HUES6 (cell line): ENCODE measurements around the gene C1orf226.

Experiments used
- H3K27ac ChIP-seq: 2 replicates; pipeline ENCODE4 v1.7.0; 2013; ENCODE audit warnings: low read depth, mild to moderate bottlenecking, low read length, inconsistent platforms
- H3K27me3 ChIP-seq: 2 replicates; pipeline ENCODE4 v1.6.1; 2013; ENCODE audit warnings: low read length; ENCODE audit not compliant: control insufficient read depth, insufficient read depth
- H3K36me3 ChIP-seq: 2 replicates; pipeline ENCODE4 v1.6.1; 2013; ENCODE audit warnings: low read length; ENCODE audit not compliant: control insufficient read depth, insufficient read depth
- H3K4me1 ChIP-seq: 2 replicates; pipeline ENCODE4 v1.6.1; 2013; ENCODE audit warnings: low read length; ENCODE audit not compliant: control insufficient read depth, insufficient read depth
- H3K4me3 ChIP-seq: 2 replicates; pipeline ENCODE4 v1.5.1; 2013; ENCODE audit warnings: low read depth, low read length
- H3K9ac ChIP-seq: one replicate; pipeline ENCODE4 v1.6.1; 2013; ENCODE audit warnings: mild to moderate bottlenecking, low read length
- H3K9me3 ChIP-seq: 2 replicates; pipeline ENCODE4 v1.6.1; 2013; ENCODE audit warnings: low read depth, low read length; ENCODE audit not compliant: control insufficient read depth, insufficient read depth

The C1orf226 gene

DNA sequence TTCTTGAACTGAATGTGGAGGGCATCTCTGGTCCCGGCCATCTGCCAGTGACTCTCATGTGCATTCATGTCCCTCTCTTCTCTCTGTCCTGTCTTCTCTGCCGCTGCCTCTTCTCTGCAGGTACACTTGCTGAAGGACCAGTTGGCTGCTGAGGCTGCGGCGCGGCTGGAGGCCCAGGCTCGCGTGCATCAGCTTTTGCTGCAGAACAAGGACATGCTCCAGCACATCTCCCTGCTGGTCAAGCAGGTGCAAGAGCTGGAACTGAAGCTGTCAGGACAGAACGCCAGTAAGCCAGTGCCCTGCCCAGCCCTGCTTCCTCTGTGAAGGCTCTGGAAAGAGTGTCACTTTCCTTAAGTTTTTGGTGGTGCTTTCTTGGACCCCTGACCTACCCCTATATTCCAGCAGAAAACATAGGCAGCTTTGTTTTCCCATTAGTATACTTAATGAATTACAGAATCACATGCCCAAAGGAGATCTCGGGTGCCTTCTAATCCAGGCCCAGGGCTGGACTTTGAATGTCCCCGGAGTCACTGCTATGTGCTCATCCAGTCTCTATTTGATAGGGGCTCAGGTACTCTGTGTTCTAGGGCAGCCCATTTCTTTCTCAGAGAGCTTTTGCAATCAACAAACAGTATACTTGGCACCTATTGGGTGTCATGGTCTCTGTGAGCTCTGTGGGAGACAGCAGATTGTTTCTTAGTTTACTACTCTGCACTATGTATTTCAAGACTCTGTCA lies 16.1 kb upstream of the C1orf226 start:
- H3K4me3 ChIP-seq: no peak overlapping the region

DNA sequence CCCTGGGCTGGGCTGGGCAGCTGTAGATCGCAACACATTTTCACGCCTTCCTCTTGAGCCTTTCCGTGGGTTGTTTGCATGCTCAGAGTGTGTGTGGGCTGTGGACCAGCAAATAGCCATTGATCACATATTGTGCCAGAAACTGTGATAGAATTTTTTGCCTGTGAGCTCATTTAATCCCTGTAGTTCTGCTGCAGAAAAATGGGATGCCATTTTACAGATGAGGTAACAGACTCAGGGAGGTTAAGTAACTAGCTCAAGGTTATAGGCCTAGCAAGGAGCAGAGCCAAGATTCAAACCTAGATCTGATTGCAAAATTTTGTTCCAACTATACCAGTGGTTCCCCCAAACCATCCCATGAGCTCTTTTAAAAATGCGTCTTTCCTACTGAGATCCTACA lies 15.4 kb upstream of the C1orf226 start:
- Histone ChIP-seq H3K4me3 (no peak overlapping the region), H3K9me3 (no peaks in the 10 kb centered on the region), H3K36me3 (peaks cover 13% of the 10 kb centered on the region; the same call in 1 of the 2 replicates), H3K27ac (no peak overlapping the region), H3K4me1 (no peaks in the 10 kb centered on the region), H3K27me3 (no peaks in the 10 kb centered on the region), H3K9ac (no peak overlapping the region)

More for the DNA sequence above, 16.1 kb upstream of the C1orf226 start:
- no peak overlapping the region for H3K27ac ChIP-seq
- H3K36me3 ChIP-seq: peaks cover 13% of the 10 kb centered on the region; the same call in 1 of the 2 replicates
- H3K9ac ChIP-seq: no peak overlapping the region
- H3K4me1 ChIP-seq: no peaks in the 10 kb centered on the region
- H3K9me3 ChIP-seq: no peaks in the 10 kb centered on the region
- no peaks in the 10 kb centered on the region for H3K27me3 ChIP-seq

DNA sequence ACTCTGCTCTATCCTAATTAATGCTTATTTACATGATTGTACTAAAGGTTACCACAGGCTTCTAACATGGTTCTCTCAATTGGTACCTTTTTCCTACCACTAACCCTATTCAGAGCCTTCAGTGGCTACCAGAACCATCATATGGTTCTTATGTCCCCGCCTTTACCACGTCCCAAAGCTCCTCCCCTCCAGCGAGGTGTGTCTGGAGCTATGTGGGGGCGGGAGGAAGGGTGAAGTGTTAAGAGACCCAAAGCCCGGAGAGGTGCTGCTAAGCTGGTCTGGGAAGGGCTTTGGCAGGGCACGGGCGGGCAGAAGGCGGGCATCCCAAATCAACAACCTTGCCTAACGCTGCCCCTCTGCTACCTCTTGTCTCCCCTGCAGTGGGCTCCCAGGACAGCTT lies 14.9 kb upstream of the C1orf226 start:
- no peaks in the 10 kb centered on the region for H3K9me3 ChIP-seq
- H3K36me3 ChIP-seq: peaks cover 13% of the 10 kb centered on the region; the same call in 1 of the 2 replicates
- H3K9ac ChIP-seq: no peak overlapping the region
- no peaks in the 10 kb centered on the region for H3K4me1 ChIP-seq
- no peak overlapping the region for H3K27ac ChIP-seq
- H3K4me3 ChIP-seq: no peak overlapping the region
- H3K27me3 ChIP-seq: no peaks in the 10 kb centered on the region

DNA sequence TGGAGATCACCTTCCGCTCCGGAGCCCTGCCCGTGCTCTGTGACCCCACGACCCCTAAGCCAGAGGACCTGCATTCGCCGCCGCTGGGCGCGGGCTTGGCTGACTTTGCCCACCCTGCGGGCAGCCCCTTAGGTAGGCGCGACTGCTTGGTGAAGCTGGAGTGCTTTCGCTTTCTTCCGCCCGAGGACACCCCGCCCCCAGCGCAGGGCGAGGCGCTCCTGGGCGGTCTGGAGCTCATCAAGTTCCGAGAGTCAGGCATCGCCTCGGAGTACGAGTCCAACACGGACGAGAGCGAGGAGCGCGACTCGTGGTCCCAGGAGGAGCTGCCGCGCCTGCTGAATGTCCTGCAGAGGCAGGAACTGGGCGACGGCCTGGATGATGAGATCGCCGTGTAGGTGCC lies 14.5 kb upstream of the C1orf226 start:
- no peak overlapping the region for H3K4me3 ChIP-seq
- H3K36me3 ChIP-seq: peaks cover 13% of the 10 kb centered on the region; the same call in 1 of the 2 replicates
- no peak overlapping the region for H3K27ac ChIP-seq
- H3K9me3 ChIP-seq: no peaks in the 10 kb centered on the region
- no peaks in the 10 kb centered on the region for H3K27me3 ChIP-seq
- no peak overlapping the region for H3K9ac ChIP-seq
- no peaks in the 10 kb centered on the region for H3K4me1 ChIP-seq

DNA sequence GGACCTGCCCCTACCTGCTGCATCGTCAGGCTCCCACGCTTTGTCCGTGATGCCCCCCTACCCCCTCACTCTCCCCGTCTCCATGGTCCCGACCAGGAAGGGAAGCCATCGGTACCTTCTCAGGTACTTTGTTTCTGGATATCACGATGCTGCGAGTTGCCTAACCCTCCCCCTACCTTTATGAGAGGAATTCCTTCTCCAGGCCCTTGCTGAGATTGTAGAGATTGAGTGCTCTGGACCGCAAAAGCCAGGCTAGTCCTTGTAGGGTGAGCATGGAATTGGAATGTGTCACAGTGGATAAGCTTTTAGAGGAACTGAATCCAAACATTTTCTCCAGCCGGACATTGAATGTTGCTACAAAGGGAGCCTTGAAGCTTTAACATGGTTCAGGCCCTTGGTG lies 13.8 kb upstream of the C1orf226 start:
- Histone ChIP-seq H3K4me1 (no peaks in the 10 kb centered on the region), H3K36me3 (peaks cover 13% of the 10 kb centered on the region; the same call in 1 of the 2 replicates), H3K9me3 (no peaks in the 10 kb centered on the region), H3K9ac (no peak overlapping the region), H3K27me3 (no peaks in the 10 kb centered on the region), H3K4me3 (no peak overlapping the region), H3K27ac (no peak overlapping the region)

DNA sequence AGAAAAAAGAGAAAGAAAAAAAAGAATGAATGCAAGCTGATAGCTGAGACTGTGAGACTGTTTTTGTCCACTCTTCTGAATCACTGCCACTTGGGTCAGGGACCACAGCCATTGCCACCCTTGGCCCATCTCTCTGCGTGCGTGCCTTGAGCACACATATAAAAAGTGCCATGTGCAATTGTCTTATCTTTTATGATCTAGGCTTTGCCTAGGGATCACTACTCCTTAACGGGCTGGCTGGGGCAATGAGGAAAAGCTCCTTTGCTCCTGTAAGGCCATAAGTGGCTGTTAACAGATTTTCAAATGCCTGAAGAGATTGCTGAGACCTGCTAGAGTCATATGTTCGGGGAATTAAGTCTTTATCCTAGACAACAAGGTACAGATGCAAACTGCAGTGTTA lies 13.1 kb upstream of the C1orf226 start:
- Histone ChIP-seq H3K36me3 (peaks cover 13% of the 10 kb centered on the region; the same call in 1 of the 2 replicates), H3K27me3 (no peaks in the 10 kb centered on the region), H3K27ac (no peak overlapping the region), H3K4me3 (no peak overlapping the region), H3K9me3 (no peaks in the 10 kb centered on the region), H3K4me1 (no peaks in the 10 kb centered on the region), H3K9ac (no peak overlapping the region)

DNA sequence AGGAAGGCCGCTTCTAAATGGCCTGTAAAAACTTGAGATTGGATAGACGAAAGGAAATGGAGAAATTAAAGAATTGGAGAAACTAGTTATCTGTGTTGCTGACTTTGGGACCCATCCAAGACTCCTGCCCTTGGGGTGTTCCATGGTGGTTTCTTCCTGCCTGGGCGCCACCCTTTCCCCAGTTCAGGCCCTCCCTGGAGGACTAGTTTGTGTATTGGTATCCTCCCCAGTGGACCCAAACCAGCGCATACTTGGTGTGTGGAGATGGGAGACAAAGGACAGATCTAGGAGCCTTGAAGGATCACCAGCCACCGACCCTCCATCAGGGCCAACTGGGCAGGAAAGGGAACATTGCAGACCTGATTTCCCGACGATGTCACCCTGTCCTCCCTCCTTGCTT lies 12.0 kb upstream of the C1orf226 start:
- no peaks in the 10 kb centered on the region for H3K27me3 ChIP-seq

DNA sequence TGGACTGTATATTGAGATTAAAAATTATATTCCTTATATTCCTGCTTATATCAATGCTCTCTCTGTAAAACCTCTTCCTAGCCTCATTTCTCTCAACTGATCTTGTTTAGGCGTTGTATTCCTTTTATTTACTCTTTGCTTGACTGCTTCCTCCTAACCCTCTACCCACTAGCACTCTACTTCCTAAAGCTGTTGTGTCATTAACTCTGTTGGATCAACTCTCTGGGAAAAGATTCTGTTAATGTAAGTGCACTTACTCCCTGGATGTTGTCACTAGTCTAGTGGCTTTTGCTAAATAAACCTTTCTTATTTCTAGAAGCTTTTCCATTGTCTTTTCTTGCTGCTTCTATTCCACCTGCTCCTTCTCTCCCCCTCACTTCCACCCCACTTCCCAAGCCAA lies 11.4 kb upstream of the C1orf226 start:
- Histone ChIP-seq H3K4me1 (no peaks in the 10 kb centered on the region), H3K4me3 (no peak overlapping the region), H3K27ac (no peak overlapping the region), H3K9me3 (no peaks in the 10 kb centered on the region), H3K27me3 (no peaks in the 10 kb centered on the region), H3K9ac (no peak overlapping the region), H3K36me3 (peaks cover 13% of the 10 kb centered on the region; the same call in 1 of the 2 replicates)

More for the DNA sequence above, 12.0 kb upstream of the C1orf226 start:
- H3K9ac ChIP-seq: no peak overlapping the region
- H3K27ac ChIP-seq: no peak overlapping the region
- H3K9me3 ChIP-seq: no peaks in the 10 kb centered on the region
- peaks cover 13% of the 10 kb centered on the region; the same call in 1 of the 2 replicates for H3K36me3 ChIP-seq
- H3K4me3 ChIP-seq: no peak overlapping the region
- H3K4me1 ChIP-seq: no peaks in the 10 kb centered on the region

DNA sequence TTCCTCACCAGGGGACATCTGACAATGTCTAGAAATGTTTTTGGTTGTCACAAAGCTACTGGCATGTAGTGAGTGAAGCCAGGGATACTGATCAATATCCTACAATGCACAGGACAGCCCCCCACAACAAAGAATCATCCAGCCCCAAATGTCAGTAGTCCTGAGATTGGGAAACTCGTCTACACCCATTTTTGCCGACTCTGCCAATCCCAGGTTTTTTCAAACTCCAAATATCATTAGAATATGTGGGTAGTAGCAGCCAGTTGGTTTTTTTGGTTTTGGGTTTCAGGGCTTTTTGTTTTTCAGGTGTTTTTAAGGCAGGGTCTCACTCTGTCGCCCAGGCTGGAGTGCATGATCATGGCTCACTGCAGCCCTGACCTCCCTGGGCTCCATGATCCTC lies 10.8 kb upstream of the C1orf226 start:
- no peaks in the 10 kb centered on the region for H3K4me1 ChIP-seq

DNA sequence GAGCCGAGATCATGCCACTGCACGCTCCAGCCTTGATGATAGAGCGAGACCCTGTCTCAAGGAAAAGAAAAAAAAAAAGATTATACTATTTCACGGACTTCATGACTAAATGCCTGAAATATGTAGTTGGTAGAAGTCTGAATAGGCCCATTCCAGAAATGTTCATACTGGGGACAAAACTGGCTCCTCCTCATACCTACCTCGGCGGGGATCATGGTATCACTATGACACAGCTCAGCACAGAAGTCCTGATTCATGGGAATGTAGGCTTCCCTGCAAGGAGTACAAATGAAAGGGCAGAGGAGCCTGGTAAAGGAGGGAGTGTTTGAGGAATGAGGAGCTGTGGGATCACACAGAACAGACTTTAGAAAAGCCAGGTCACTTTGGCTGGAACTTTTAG lies 9.9 kb upstream of the C1orf226 start:
- Histone ChIP-seq H3K4me3 (no peak overlapping the region), H3K27me3 (no peaks in the 10 kb centered on the region), H3K36me3 (peaks cover 13% of the 10 kb centered on the region; the same call in 1 of the 2 replicates), H3K27ac (no peak overlapping the region), H3K9ac (no peak overlapping the region), H3K4me1 (no peaks in the 10 kb centered on the region), H3K9me3 (no peaks in the 10 kb centered on the region)

More for the DNA sequence above, 10.8 kb upstream of the C1orf226 start:
- H3K9ac ChIP-seq: no peak overlapping the region
- H3K9me3 ChIP-seq: no peaks in the 10 kb centered on the region
- no peaks in the 10 kb centered on the region for H3K27me3 ChIP-seq
- no peak overlapping the region for H3K27ac ChIP-seq
- no peak overlapping the region for H3K4me3 ChIP-seq
- peaks cover 13% of the 10 kb centered on the region; the same call in 1 of the 2 replicates for H3K36me3 ChIP-seq

DNA sequence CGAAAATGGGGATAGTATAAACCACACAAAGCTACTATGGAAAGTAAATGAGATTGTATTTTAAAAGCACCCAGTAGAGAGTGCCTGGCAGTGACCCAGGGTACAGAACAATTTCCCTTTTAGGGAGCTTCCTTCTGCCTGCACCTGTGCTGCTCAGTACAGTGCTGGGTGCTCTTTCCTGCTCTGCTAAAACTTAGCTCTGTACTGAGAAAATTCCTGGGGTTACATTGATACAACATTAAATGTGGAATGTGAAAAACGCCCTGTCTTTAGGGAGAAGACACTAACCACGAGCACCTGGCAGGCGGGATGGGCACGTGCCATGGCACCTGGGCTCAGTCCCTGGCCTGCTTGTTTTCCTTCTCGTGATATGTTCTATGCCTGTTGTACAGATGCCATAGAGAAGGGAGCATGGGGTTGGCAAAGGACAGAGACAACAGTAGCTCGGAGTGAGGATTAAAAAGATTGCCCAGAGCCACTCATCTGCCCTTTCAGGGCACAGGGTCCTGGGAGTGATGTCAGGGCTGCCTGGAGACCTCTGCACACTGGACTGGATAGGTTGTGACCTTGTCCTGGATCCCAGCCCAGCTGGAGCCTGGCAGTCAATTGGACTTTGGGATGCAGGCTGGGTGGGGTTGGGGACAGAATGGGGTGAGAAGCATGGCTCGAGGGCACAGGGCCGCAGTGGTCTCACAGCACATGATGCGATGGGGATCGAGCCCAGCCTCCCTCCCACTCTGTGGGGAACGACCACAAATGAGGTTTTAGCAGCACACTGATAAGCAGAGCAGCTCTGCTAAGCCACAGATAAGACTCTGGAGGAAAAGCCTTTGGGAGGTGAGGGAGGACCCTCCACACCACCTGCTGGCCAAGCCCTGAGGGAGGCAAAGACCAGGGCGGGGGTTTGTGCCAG lies 9.1 kb upstream of the C1orf226 start:
- H3K9me3 ChIP-seq: no peaks in the 10 kb centered on the region
- no peak overlapping the region for H3K27ac ChIP-seq
- peaks cover 6% of the 10 kb centered on the region; the same call in 1 of the 2 replicates for H3K36me3 ChIP-seq
- H3K27me3 ChIP-seq: no peaks in the 10 kb centered on the region
- H3K4me1 ChIP-seq: no peaks in the 10 kb centered on the region
- H3K9ac ChIP-seq: no peak overlapping the region
- no peak overlapping the region for H3K4me3 ChIP-seq
